Upper lobe of right lung (tissue), 1 donor: ENCODE results near the gene NFKBIA. TPM values are rescaled to one million over a fixed set of nuclear protein-coding genes. Genes with fewer than 3 reads are reported as not detected.
"Not testable (repeated sequence)": the region's sequence is repeated elsewhere in the genome, so short reads cannot be mapped to it uniquely, and the experiment has no call there.

Experiments used
- ATAC-seq: fragments of 200-7000 bp; cut with Tn5 transposase; one replicate; pipeline ENCODE4 v1.9.1; 2020; ENCODE audit warnings: mild to moderate bottlenecking, moderate library complexity
- DNase-seq: peaks from one replicate; pipeline ENCODE4 v3.0.0-alpha.2; 2020
- H3K27ac ChIP-seq: fragments of 200-600 bp; one replicate; pipeline ENCODE4 v1.8.0; 2022
- H3K27me3 ChIP-seq: fragments of 200-600 bp; one replicate; pipeline ENCODE4 v1.8.0; 2022; ENCODE audit warnings: mild to moderate bottlenecking
- H3K36me3 ChIP-seq: fragments of 200-600 bp; one replicate; pipeline ENCODE4 v1.8.0; 2022
- H3K4me1 ChIP-seq: fragments of 200-600 bp; one replicate; pipeline ENCODE4 v1.8.0; 2022
- H3K4me3 ChIP-seq: fragments of 200-600 bp; one replicate; pipeline ENCODE4 v1.8.0; 2022; ENCODE audit warnings: mild to moderate bottlenecking
- H3K9me3 ChIP-seq: fragments of 200-600 bp; one replicate; pipeline ENCODE4 v1.8.0; 2022
- intact Hi-C: fragments of 100-400 bp; cut with DNase I; formaldehyde crosslinking; loops from one replicate; pipeline ENCODE4 v1.11.0; 2022
- total RNA-seq: library from RNA; stranded (reverse); fragmentation: NEBNext Ultra II Directional; extraction: Animal tissue kit (Norgen Biotek cat#: 25700); gene quantifications from one replicate; pipeline ENCODE4 v1.2.1, GENCODE V29; 2021
- TF ChIP-seq, protein P1 (sequence below): fragments of 200-600 bp; IDR thresholded peaks from one replicate; pipeline ENCODE4 v1.8.0; 2022; ENCODE audit warnings: antibody characterized with exemption
- donor health status: DM: no; HTN: yes; CAD: no; lungs with severe emphysema.

NFKBIA gene
- total RNA-seq, 1 donor from 2014 or later: 361 TPM

GRCh38 chr14:35355981-35356841 is 48.3 kb downstream of the NFKBIA start:
- no peaks in the 10 kb centered on the region for H3K36me3 ChIP-seq
- peaks cover 23% of the 10 kb centered on the region for H3K4me1 ChIP-seq
- H3K9me3 ChIP-seq: no peaks in the 10 kb centered on the region
- no peak overlapping the region for H3K4me3 ChIP-seq
- TF ChIP-seq, protein P1, sequence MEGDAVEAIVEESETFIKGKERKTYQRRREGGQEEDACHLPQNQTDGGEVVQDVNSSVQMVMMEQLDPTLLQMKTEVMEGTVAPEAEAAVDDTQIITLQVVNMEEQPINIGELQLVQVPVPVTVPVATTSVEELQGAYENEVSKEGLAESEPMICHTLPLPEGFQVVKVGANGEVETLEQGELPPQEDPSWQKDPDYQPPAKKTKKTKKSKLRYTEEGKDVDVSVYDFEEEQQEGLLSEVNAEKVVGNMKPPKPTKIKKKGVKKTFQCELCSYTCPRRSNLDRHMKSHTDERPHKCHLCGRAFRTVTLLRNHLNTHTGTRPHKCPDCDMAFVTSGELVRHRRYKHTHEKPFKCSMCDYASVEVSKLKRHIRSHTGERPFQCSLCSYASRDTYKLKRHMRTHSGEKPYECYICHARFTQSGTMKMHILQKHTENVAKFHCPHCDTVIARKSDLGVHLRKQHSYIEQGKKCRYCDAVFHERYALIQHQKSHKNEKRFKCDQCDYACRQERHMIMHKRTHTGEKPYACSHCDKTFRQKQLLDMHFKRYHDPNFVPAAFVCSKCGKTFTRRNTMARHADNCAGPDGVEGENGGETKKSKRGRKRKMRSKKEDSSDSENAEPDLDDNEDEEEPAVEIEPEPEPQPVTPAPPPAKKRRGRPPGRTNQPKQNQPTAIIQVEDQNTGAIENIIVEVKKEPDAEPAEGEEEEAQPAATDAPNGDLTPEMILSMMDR: no peak
- intact Hi-C loops: no loop called here
- ATAC-seq (peak; percentile 52), DNase-seq (no peak)
- H3K27ac ChIP-seq: peak overlapping the region; percentile 58
- H3K27me3 ChIP-seq: no peaks in the 10 kb centered on the region

DNA sequence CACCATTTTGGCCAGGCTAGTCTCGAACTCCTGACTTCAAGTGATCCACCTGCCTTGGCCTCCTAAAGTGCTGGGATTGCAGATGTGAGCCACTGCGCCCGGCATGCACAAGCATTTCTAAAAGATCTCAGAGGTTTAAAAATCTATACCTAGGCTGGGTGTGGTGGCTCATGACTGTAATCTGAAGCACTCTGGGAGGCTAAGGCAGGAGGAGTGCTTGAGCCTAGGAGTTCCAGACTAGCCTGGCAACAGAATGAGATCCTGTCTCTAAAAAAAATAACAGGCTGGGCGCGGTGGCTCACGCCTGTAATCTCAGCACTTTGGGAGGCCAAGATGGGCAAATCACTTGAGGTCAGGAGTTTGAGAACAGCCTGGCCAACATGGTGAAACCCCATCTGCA is 49.3 kb downstream of the NFKBIA start:
- DNase-seq, H3K4me3 ChIP-seq, intact Hi-C loops, ATAC-seq, H3K27ac ChIP-seq, H3K36me3 ChIP-seq, H3K27me3 ChIP-seq, H3K9me3 ChIP-seq: not testable (repeated sequence)
- peaks cover 23% of the 10 kb centered on the region for H3K4me1 ChIP-seq

DNA sequence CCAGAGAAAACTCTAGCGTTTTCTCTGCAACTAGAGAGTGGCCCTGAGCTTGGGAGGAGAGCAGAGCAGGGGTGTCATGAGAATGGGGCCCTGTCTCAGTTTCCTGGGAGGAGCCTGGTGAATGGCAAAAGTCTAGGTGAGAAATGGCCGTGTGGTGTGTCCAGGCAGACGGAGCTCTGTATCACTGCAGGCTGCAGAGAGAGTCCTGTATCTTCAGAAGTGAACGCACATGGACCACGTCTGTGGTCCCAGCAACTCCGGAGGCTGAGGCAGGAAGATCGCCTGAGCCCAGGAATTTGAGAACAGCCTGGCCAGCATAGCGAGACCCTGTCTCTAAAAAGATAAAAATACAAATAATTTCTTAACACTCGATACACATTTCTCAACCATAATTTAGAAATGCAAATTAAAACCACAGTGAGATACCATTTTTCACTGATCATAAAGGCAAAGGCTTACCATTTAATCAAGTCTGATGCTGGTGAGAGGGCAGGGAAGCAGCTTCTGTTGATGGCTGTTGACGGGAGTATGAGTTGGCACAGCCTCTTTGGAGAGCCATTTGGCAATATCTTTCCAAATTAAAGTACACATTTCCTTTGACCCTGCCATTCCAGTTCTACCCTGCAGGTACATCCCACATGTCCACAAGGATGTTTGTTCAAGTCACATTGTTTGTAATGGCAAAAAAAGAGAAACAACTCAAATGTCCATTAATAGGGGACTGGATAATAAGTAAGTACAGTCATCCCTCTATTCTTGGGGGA is 51.0 kb downstream of the NFKBIA start:
- ATAC-seq (peak; percentile 69), DNase-seq (no peak)
- H3K27ac ChIP-seq: no peak overlapping the region

DNA sequence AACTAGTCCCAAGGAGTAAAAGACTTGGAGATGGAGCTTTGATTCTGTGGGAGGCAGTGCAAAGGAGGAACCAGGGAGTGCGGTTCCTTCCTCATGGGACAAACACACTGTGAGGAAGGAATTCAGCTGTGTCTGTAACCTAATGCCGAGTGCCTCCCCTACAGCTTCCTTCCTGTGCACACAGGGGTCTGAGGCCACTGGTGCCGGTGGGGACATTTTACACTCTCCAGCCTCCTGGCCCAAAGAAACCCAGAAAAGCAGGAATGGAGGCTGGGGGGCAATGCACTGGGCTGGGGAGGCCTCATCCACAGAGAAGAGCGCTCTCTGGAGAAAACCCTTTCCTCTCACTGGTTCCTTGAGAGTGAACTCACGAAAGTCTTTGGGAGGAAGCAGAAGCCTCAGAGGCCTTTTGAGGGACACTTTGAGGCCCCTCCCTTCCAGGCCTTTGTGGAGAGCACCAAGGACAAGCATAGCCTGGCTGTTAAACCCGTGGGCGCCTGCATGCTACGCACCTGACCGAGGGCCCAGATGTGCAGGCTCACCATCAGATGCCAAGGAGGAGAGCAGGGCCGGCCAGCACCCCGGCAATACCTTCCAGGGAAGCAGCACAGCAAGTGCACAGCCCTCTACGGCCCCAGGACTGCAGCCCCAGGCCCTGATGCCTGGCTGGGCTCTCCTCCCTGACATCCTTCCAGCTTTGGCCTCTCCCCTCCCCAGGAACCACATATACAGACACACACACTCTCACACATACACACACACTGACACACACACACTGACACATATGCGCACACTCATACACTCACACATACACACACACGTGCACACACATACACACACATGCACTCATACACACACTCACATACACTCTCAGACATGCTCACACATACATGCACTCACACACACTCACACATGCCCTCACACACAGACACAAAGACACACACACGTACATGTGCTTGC is 52.0 kb downstream of the NFKBIA start:
- H3K36me3 ChIP-seq: no peaks in the 10 kb centered on the region
- peak overlapping the region; percentile 42 for H3K27ac ChIP-seq
- H3K27me3 ChIP-seq: no peaks in the 10 kb centered on the region
- DNase-seq: no peak
- ATAC-seq: peak; percentile 69
- no peak overlapping the region for H3K4me3 ChIP-seq
- no peaks in the 10 kb centered on the region for H3K9me3 ChIP-seq
- intact Hi-C loops: no loop called here
- TF ChIP-seq, protein P1: no peak
- H3K4me1 ChIP-seq: peaks cover 23% of the 10 kb centered on the region

More for the DNA sequence above, 51.0 kb downstream of the NFKBIA start:
- no peaks in the 10 kb centered on the region for H3K9me3 ChIP-seq
- TF ChIP-seq, protein P1: no peak
- no peak overlapping the region for H3K4me3 ChIP-seq
- intact Hi-C loops: no loop called here
- no peaks in the 10 kb centered on the region for H3K36me3 ChIP-seq
- H3K4me1 ChIP-seq: peaks cover 23% of the 10 kb centered on the region
- no peaks in the 10 kb centered on the region for H3K27me3 ChIP-seq

DNA sequence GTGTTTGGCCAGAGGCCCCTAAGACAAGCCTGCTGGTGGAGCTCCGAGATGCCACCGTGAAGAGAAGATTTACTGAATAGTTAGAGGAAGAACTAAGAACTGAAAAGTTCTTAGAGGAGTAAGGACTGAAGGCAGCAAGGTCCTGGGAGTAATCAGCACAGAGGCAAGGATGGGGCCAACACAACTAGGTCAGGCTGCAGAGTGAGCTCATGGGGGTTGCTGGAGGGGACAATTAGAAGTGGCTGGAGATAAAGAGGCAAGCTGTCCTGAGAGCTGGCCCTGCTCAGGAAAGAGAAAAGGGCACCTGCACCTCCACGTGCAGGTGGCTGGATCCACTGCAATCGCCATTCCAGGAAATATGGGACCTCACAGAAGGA is 52.7 kb downstream of the NFKBIA start:
- H3K4me3 ChIP-seq: no peak overlapping the region
- peak overlapping the region; percentile 42 for H3K27ac ChIP-seq
- H3K9me3 ChIP-seq: no peaks in the 10 kb centered on the region
- H3K36me3 ChIP-seq: no peaks in the 10 kb centered on the region
- TF ChIP-seq, protein P1: no peak
- DNase-seq (no peak), ATAC-seq (no peak)
- H3K27me3 ChIP-seq: no peaks in the 10 kb centered on the region
- intact Hi-C loops: no loop called here
- peaks cover 23% of the 10 kb centered on the region for H3K4me1 ChIP-seq

Other genes with a start within 250 kb of the NFKBIA start
- gene PSMA6, start 112.4 kb downstream of the NFKBIA start, total RNA-seq: 157 TPM
- gene INSM2, start 129.4 kb upstream of the NFKBIA start, total RNA-seq: not detected